ENCODE results near the gene TNFRSF19.
"Not testable (repeated sequence)": the region's sequence is repeated elsewhere in the genome, so short reads cannot be mapped to it uniquely, and the experiment has no call there.

TNFRSF19 gene

DNA sequence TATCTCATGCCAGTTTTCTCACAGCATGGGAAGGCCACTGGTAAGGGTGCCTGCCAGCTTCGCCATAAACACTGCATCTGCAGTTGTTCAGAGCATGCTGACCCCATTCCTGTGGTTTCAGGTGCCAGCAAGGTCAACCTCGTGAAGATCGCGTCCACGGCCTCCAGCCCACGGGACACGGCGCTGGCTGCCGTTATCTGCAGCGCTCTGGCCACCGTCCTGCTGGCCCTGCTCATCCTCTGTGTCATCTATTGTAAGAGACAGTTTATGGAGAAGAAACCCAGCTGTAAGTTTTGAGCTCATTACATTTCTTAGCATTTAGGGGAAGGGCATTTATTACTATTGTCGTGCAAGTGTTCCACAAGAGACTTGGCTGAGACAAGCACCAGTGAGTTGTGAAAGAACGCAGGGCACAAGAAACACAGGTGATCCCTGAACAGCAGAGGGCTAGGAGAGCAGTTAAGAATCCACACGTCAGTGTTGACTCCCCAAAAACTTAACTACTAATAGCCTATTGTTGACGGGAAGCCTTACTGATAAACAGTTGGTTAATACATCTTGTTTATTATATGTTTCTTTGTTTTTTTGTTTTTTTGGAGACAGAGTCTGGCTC, 88.8 kb downstream of the TNFRSF19 start:
- no peak for FAIRE-seq

DNA sequence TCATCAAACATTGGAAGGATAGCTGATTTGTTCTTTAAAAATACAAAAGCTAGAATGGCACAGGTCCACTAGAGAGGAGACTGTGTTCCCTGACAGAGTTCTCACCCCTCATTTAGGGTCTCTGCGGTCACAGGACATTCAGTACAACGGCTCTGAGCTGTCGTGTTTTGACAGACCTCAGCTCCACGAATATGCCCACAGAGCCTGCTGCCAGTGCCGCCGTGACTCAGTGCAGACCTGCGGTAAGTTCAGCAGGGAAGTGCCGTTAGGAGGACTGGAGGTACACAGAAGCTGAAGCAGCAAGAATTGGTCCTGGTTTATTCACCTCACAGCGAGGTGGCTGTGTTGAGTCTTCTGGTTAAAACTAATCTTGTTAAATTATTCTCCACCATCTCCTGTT, 90.0 kb downstream of the TNFRSF19 start:
- FAIRE-seq: no peak

DNA sequence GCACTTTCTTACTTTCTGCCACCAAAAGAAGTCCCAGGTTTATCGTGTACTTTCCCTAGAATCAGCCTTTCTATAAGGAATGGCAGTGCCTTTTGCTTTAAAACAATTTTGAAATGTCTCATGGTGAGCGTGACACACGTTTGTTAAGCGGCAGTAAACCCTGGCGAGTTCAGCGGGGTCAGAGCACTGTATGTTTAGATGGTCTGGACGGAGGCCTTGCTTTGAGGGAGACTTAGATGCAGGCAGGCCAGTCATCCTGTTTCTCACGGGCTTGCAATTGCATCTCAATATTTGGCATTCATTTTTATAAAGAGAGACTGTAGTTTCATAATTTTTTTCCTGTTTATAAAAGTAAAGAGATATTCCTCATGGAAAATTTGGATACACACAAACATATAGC, 96.4 kb downstream of the TNFRSF19 start:
- FAIRE-seq: no peak

DNA sequence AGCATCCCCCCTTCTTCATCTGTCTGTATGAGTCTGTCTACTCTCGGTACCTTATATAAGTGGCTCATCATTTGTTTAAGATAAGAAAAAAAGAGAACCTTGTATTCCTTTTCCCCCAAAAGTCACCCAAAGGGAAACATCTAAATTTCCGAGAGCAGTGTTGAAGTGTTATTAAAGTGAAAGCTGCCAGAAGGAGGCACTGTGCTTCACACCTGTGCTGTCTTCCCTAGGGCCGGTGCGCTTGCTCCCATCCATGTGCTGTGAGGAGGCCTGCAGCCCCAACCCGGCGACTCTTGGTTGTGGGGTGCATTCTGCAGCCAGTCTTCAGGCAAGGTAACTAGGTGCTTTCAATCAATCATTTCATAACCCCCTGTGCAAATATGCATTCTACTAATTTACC, 97.5 kb downstream of the TNFRSF19 start:
- no peak for FAIRE-seq

DNA sequence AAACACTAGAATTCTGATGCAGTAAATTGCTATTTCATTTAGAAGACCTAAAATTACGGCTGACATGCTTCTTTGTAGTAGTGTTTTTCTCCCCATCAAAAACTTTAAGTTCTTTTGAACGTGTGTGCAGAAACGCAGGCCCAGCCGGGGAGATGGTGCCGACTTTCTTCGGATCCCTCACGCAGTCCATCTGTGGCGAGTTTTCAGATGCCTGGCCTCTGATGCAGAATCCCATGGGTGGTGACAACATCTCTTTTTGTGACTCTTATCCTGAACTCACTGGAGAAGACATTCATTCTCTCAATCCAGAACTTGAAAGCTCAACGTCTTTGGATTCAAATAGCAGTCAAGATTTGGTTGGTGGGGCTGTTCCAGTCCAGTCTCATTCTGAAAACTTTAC, 98.3 kb downstream of the TNFRSF19 start:
- FAIRE-seq: no peak

DNA sequence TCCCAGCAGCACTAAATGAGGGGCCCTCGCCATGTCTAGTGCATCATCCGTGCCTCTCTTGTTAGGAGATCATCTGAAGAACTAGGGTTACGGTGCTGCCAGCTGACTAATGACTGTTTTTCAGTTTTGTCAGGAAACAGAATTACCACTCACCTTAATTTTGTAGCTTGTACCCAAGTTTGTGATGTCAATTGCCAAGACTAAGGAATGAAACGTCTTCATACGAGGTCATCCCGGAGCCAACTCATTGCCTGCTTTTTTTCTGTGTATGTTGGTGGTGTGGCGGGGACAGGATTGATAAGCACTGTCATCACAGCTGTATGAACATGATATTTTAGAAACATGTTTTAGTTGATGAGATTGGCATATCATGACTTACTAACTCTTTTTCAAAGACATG, 100.6 kb downstream of the TNFRSF19 start:
- FAIRE-seq: no peak

DNA sequence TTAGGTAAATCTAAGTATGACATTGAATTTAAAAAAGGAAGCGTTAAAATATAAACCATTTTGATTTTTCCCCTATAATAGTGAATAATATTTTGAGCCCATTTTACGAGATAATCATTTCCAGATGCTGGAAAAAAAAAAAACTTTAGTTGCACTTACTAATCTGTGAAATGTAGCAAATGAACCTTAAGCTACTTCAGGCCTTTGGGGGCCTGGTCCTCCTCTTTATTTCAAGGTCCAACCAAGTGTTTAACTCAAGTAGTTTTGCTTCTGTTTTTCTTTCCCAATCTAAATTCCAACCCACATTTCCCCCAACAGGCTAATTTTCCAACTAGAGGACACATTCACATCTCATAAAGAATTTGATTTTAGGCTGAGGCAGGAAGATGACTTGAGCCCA, 101.2 kb downstream of the TNFRSF19 start:
- FAIRE-seq: no peak

DNA sequence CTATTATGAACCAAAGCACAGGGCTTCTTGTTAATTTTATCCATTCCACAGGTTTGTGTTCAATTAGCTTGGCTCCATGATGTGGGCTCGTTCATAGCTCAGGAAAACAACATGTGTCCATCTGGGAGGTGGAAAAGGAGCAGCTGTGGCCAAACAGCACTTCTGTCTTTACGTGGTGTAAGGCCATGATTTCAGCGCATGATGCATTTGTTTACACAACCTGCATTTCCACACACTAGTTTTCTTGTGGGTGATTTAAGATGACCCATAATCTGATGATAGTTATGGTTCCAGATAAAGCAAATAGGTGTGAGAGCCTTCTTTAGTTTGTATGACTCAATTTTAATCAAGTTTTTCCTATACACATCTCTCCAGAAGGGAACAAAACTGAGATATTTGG, 101.7 kb downstream of the TNFRSF19 start:
- no peak for FAIRE-seq

DNA sequence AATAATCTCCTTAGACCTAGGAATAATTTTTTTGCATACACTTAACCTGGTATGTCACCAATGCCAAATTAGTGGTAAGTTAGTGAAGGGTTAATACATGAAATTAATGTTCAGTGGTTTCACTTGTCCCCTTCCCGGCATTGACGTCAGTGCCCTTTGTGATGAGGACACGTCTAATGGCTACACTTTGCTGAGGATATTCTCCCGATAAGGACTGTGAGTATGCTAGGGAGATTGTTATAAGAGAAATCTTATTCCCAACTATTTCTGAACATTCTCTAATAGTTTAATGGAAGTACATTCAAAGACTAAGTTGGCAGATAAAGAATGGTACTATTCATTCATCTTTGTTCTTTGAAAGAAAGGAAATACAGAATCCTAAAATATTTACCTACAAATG, 102.4 kb downstream of the TNFRSF19 start:
- FAIRE-seq: no peak

DNA sequence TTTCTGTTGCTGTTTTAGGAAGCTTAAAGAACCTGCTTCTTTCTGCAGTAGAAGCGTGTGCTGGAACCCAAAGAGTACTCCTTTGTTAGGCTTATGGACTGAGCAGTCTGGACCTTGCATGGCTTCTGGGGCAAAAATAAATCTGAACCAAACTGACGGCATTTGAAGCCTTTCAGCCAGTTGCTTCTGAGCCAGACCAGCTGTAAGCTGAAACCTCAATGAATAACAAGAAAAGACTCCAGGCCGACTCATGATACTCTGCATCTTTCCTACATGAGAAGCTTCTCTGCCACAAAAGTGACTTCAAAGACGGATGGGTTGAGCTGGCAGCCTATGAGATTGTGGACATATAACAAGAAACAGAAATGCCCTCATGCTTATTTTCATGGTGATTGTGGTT, 103.1 kb downstream of the TNFRSF19 start:
- no peak for FAIRE-seq

DNA sequence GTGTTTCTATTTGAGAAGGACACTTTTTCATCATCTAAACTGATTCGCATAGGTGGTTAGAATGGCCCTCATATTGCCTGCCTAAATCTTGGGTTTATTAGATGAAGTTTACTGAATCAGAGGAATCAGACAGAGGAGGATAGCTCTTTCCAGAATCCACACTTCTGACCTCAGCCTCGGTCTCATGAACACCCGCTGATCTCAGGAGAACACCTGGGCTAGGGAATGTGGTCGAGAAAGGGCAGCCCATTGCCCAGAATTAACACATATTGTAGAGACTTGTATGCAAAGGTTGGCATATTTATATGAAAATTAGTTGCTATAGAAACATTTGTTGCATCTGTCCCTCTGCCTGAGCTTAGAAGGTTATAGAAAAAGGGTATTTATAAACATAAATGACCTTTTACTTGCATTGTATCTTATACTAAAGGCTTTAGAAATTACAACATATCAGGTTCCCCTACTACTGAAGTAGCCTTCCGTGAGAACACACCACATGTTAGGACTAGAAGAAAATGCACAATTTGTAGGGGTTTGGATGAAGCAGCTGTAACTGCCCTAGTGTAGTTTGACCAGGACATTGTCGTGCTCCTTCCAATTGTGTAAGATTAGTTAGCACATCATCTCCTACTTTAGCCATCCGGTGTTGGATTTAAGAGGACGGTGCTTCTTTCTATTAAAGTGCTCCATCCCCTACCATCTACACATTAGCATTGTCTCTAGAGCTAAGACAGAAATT, 103.8 kb downstream of the TNFRSF19 start:
- FAIRE-seq: no peak

DNA sequence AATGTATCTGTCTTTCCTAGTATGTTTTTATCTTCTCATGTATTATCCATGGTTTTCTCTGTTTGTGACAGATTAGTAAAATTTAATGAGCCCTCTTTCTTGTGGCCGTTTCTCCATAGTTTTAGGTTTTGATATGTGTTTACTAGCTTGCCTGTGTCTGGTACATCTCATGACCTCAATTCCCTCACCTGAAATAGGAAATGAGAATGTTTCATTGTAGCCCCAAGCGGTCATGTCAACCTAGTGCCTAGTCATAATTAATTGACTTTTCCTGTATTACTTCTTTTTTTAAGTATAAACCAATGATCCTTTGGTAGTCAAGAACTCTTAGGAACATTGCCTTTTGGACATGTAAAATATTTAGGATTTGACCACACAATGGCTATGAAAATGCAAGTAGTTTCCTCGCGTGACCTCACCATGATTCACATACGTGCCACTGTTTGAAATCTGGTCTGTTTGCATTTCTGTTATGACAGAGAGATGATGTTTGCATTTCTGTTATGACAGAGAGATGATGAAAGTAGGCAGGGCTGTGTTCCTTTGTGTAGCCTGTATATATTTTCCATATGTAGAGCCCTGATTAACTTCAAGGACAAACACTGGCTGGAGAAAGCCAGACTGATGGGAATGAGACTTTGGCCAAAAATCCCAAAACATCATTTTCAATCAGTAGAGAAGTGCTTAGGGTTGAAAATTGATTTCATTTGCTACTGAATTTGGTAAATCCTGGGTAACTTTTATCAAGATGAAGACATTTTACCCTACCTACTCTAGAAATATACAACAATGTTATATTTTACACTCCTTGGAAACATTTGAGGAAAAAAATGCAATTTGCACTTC, 104.8 kb downstream of the TNFRSF19 start:
- FAIRE-seq: no peak

DNA sequence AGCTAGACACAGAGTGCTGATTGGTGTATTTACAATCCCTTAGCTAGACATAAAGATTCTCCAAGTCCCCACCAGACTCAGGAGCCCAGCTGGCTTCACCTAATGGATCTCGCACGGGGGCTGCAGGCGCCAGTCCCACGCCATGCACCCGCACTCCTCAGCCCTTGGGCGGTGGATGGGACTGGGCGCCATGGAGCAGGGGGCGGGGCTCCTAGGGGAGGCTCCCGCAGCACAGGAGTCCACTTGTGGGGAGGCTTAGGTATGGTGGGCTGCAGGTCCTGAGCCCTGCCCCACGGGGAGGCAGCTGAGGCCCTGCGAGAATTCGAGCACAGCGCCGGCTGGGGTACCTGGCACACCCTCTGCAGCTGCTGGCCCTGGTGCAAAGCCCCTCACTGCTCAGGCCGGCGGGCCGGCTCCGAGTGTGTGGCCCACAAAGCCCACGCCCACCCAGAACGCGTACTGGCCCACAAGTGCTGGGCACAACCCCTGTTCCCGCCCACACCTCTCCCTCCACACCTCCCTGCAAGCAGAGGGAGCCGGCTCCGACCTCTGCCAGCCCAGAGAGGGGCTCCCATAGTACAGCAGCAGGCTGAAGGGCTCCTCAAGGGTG, 107.6 kb downstream of the TNFRSF19 start:
- not testable (repeated sequence) for FAIRE-seq

DNA sequence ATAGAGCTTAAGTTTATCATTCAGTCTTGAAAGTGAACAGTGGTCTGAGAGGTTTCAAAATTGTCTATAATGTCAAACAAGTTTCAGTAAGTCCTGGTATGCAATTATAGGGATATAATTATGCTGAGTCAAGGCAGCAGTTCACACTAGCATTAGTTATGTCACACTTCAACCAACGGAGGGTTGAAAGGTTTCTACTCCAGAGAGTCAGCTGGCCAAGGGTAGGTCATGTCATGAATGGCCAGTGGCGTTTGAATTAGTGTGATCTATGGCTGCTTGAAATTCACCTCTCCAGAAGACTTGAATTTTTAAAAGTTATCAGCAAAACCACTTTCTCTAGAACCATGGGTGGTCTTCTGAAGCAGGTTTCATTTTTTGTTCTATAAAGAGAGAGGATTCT, 108.6 kb downstream of the TNFRSF19 start:
- FAIRE-seq: no peak

DNA sequence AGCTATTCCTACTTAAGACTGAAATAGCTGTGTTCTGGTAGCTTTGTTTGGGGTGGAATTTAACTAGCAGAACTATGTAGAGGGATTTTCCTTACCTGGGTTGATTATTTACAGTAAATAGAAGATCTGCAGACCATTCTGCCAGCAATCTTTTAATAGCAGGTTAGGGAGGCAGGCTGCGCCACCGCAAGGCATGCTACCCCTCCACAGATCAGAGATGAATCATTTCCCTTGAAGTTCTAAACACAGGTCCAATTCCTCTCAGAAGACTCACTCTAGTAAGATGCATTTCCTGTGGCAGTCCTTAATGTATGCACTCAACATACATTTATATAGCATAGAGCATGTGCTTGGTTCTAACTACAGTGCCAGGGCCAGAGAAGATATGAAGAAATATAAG, 109.0 kb downstream of the TNFRSF19 start:
- no peak for FAIRE-seq

DNA sequence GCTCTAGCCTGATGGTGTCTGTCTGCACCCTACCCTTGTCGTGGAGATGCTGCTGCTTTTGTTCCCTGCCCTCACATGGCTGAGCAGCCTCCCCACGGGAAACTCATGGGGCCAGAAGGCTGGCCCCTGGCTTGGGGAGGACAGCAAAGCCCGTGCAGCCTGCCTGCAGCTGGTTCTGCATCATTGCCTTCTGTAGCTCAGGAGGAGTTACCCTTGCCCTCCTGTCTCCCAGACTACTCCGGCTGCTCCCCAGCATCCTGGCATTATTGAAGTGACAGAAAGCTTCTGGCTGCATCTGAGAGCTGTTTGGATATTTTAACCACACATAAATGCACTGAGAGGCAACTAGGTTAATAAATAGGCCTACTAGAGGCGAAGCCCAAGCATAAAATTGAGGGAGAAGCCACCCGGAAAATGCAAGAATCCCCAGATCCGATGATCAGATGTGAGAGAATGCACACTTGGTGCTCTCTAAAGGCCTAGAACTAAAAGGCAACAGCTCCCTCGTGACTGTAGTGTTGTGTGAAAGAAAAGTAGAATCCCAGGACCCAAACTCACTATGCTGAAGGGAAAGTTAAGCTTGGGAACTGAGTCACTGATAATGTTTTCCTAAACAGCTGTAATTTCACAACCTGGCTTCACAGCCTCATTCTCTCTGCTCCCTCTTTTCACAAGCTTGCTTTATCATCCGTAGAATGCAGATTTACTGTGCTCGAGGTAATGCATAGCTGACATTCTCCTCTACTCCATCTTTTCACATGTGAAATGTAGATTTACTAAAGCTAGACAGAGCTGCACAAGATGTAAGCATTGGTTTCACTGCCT, 110.8 kb downstream of the TNFRSF19 start:
- no peak for FAIRE-seq

DNA sequence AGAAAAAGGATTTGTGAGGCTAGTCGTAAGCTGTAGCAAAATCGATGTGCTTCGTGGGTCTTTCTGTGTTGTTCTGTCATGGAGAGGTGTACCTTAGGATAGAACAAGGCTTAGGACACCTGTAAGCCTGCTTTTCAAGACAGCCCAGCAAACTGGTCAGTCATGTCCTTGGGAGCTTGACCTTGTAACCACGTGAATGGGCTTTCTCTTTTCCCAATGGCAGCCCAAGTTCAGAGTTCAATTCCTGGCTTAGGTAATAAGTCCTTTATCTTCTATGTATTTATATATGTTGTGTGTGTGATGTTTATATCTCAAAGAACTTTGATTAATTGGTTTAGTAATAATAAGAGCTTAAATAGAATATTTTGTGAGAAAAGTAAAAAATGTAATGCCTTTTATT, 112.9 kb downstream of the TNFRSF19 start:
- no peak for FAIRE-seq

DNA sequence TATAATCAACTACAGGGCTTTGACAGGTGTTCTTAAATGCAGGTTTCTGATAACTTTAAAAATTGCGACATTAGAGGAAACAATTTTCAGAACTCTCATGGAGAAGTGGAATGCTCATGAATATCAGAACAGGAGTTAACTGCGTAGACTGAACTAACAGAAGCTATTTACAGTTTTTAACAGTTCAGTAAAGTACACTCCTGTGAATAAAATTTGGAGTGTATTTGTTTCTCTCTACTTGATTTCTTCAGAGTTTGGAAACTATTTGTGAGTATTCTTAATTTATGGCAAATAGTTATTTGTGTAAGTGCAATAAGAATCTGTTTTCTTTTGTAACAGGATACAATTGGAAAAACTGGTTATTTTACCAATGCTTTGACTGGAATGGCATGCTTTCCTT, 114.4 kb downstream of the TNFRSF19 start:
- FAIRE-seq: no peak

DNA sequence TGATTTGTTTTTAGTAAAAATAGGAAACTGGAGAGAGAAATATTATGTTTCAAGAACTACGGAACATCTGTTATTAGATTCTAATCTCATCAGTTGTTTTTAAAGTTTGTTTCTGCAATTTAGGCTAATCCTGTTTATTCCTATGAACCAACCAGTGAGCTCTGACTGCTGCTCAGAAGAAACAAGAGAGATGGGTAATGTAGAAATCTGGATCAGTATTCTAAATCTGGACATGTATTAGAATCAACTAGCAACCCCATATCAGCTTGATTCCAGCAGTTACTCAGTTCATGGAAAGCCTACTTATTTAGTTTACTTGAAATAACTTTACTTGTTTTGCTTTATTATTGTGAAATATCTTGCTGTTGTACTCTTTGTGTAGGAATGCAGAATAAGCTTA, 115.2 kb downstream of the TNFRSF19 start:
- no peak for FAIRE-seq

DNA sequence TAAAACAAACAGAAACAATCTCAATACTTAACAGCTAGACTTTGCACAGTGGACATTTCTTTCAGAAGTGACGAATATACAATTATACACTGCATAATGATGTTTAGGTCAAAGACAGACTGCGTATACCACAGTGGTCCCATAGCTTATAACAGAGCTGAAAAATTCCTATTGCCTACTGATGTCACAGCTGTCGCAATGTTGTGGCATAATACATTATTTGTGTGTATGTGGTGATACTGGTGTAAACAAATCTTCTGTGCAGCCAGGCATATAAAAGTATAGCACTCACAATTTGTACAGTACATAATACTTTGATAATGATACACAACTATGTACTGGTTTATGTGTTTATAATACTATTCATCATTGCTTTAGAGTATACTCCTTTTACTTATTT, 116.7 kb downstream of the TNFRSF19 start:
- FAIRE-seq: no peak

DNA sequence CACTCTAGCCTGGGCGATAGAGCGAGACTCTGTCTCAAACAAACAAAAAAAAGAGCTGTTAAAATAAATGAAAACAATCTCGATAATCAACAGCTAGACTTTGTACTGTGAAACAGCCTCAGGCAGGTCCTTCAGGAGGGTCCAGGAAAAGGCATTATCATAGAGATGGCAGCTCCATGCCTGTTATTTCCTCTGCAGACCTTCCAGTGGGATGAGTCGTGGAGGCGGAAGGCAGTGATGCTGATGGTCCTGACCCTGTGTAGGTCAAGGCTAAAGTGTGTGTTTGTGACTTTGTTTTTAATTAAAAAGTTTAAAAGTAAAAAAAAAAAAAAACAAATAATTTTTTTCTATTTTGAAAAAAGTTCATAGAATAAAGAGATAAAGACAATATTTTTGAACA, 117.4 kb downstream of the TNFRSF19 start:
- no peak for FAIRE-seq

DNA sequence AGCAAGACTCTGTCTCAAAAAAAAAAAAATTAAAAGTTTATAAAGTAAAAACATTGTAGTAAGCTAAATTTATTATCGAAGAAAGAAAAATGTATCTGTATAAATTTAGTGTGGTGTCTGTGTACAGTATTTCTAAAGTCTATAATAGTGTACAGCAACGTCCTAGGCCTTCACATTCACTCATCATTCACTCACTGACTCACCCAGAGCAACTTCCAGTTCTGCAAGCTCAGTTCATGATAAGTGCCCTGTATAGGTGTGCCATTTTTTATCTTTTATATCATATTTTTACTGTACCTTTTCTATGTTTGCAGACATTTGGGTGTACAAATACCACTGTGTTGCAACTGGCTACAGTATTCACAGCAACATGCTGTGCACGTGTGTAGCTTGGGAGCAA, 118.1 kb downstream of the TNFRSF19 start:
- no peak for FAIRE-seq

DNA sequence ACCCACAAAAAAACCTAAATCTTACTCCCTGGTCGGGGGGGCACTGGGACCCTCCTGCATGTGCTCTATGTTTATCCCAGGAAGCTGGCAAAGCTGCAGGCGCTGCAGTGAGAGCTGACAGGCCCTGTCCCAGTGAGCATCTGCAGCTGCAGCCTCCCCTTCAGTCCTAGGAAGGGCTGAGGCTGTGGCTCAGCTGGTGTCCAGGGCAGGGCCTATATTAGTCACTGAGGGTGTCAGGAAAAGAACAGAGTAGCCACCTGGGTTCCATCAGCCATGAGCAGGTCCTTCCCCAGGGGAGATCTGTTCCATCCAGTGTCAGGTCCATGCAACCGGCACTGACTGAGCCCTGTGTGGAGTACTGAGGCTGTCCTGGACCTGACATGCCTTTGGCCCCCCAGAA, 120.5 kb downstream of the TNFRSF19 start:
- no peak for FAIRE-seq
